Osteocyte (in vitro differentiated cells): ENCODE measurements around the gene OLIG3. TPM values are rescaled to one million over a fixed set of nuclear protein-coding genes. Genes with fewer than 3 reads are reported as not detected.

Experiments used
- DNase-seq: peaks from one replicate; pipeline ENCODE4 v3.0.0; 2021; ENCODE audit warnings: mixed read lengths; ENCODE audit not compliant: unreplicated experiment; ENCODE audit errors: extremely low spot score
- H3K27ac Mint-ChIP-seq: one replicate; pipeline ENCODE4 v1.8.0; 2021; ENCODE audit warnings: mild to moderate bottlenecking, mixed read lengths; ENCODE audit not compliant: unreplicated experiment
- H3K27me3 Mint-ChIP-seq: one replicate; pipeline ENCODE4 v1.8.0; 2021; ENCODE audit warnings: mixed read lengths; ENCODE audit not compliant: unreplicated experiment
- H3K36me3 Mint-ChIP-seq: one replicate; pipeline ENCODE4 v1.8.0; 2021; ENCODE audit warnings: mixed read lengths; ENCODE audit not compliant: unreplicated experiment
- H3K4me1 Mint-ChIP-seq: one replicate; pipeline ENCODE4 v1.8.0; 2021; ENCODE audit warnings: mixed read lengths; ENCODE audit not compliant: unreplicated experiment
- H3K4me3 Mint-ChIP-seq: one replicate; pipeline ENCODE4 v1.8.0; 2021; ENCODE audit warnings: mild to moderate bottlenecking, moderate library complexity, mixed read lengths; ENCODE audit not compliant: unreplicated experiment
- H3K9me3 Mint-ChIP-seq: one replicate; pipeline ENCODE4 v1.8.0; 2021; ENCODE audit warnings: mixed read lengths; ENCODE audit not compliant: unreplicated experiment
- CTCF ChIP-seq: fragments of 200-600 bp; sonication (generic); IDR thresholded peaks from 2 replicates; pipeline ENCODE4 v1.5.0; 2021; ENCODE audit warnings: antibody characterized with exemption, mild to moderate bottlenecking, moderate library complexity
- total RNA-seq: library from RNA; stranded (reverse); gene quantifications from 2 replicates; pipeline ENCODE4 v1.2.1, GENCODE V29; 2021

The OLIG3 gene
- total RNA-seq, 1 donor from 2014 or later = not detected

GRCh38 chr6:137495703-137496336 lies 1.6 kb upstream of the OLIG3 start:
- no peaks in the 10 kb centered on the region for H3K9me3 Mint-ChIP-seq
- DNase-seq = no peak
- H3K4me3 Mint-ChIP-seq = no peak overlapping the region
- H3K4me1 Mint-ChIP-seq = peaks cover 27% of the 10 kb centered on the region
- TF ChIP-seq CTCF = no peak
- no peak overlapping the region for H3K27ac Mint-ChIP-seq
- H3K36me3 Mint-ChIP-seq = peaks cover 3% of the 10 kb centered on the region
- peaks cover 84% of the 10 kb centered on the region for H3K27me3 Mint-ChIP-seq

GRCh38 chr6:137494988-137495702 lies 951 bp upstream of the OLIG3 start:
- Mint-ChIP-seq H3K36me3 (peaks cover 3% of the 10 kb centered on the region), H3K4me3 (no peak overlapping the region), H3K27me3 (peaks cover 90% of the 10 kb centered on the region), H3K9me3 (no peaks in the 10 kb centered on the region), H3K27ac (no peak overlapping the region), H3K4me1 (peaks cover 27% of the 10 kb centered on the region)
- no peak for TF ChIP-seq CTCF
- DNase-seq = no peak

- no peak overlapping the region for H3K27ac Mint-ChIP-seq
- H3K4me1 Mint-ChIP-seq = peaks cover 40% of the 10 kb centered on the region
- DNase-seq = no peak
- peaks cover 3% of the 10 kb centered on the region for H3K36me3 Mint-ChIP-seq
- TF ChIP-seq CTCF = no peak
- H3K27me3 Mint-ChIP-seq = peaks cover 92% of the 10 kb centered on the region
- no peaks in the 10 kb centered on the region for H3K9me3 Mint-ChIP-seq
- H3K4me3 Mint-ChIP-seq = peak overlapping the region; percentile 22
These were observed 766 bp downstream of the OLIG3 start for GRCh38 chr6:137493218-137494038.

GRCh38 chr6:137492289-137493217 lies 1.6 kb downstream of the OLIG3 start:
- no peak for DNase-seq
- Mint-ChIP-seq H3K27ac (no peak overlapping the region), H3K36me3 (peaks cover 3% of the 10 kb centered on the region), H3K4me1 (peaks cover 36% of the 10 kb centered on the region), H3K27me3 (peaks cover 91% of the 10 kb centered on the region), H3K4me3 (no peak overlapping the region), H3K9me3 (no peaks in the 10 kb centered on the region)
- no peak for TF ChIP-seq CTCF
